Gastroesophageal sphincter (tissue), 4 donors: ENCODE results near the gene ZC3H15. TPM values are rescaled to one million over a fixed set of nuclear protein-coding genes. Genes with fewer than 3 reads are reported as not detected.
A peak's percentile ranks its signal among the peaks of the same experiment; 100 is the strongest.
"Not testable (repeated sequence)": the region's sequence is repeated elsewhere in the genome, so short reads cannot be mapped to it uniquely, and the experiment has no call there.

ENCODE experiments used
- ATAC-seq: fragments of 150-250 bp; one replicate; pipeline ENCODE4 v1.9.1; 2016; ENCODE audit warnings: mild to moderate bottlenecking, moderate library complexity
- H3K27ac ChIP-seq, 4 donors: fragments of 200-600 bp; sonication (generic) in 3 of 4; 1 replicate in 3 of 4; 2 replicates in 1 of 4; pipeline ENCODE4 v1.5.1; 2016 to 2019
- H3K27me3 ChIP-seq: fragments of 200-600 bp; sonication (generic); one replicate; pipeline ENCODE4 v1.5.1; 2019
- H3K36me3 ChIP-seq, 2 donors: fragments of 200-600 bp; sonication (generic); one replicate each; pipeline ENCODE4 v1.5.1; 2019; ENCODE audit warnings: control low read depth in 1 of 2
- H3K4me1 ChIP-seq, 3 donors: fragments of 200-600 bp; sonication (generic); 1 replicate in 2 of 3; 2 replicates in 1 of 3; pipeline ENCODE4 v1.5.1; 2016 to 2019; ENCODE audit warnings: control low read depth in 2 of 3
- H3K4me3 ChIP-seq, 2 donors: fragments of 200-600 bp; sonication (generic); one replicate each; pipeline ENCODE4 v1.5.1; 2019; ENCODE audit warnings: mild to moderate bottlenecking in 1 of 2, moderate library complexity in 1 of 2
- H3K9me3 ChIP-seq, 3 donors: fragments of 200-600 bp; sonication (generic); one replicate each; pipeline ENCODE4 v1.5.1; 2017 to 2019; ENCODE audit warnings: control low read depth in 2 of 3
- EP300 ChIP-seq: sonication (generic); formaldehyde crosslinking; IDR thresholded peaks from one replicate; pipeline ENCODE4 v1.6.1; 2017; ENCODE audit warnings: antibody characterized with exemption, mild to moderate bottlenecking
- POLR2A ChIP-seq, 2 donors: fragments of 450-650 bp; IDR thresholded peaks; one replicate each; pipeline ENCODE4 v1.6.1; 2017; ENCODE audit warnings: antibody characterized with exemption in 2 of 2, mild to moderate bottlenecking in 2 of 2, moderate library complexity in 1 of 2
- POLR2AphosphoS5 ChIP-seq: sonication (generic); formaldehyde crosslinking; IDR thresholded peaks from one replicate; pipeline ENCODE4 v1.6.1; 2017; ENCODE audit warnings: antibody characterized with exemption
- WGBS, 2 donors: methylation state at CpG; one replicate each; pipeline ENCODE4 v1.1.5; 2018; ENCODE audit warnings: low coverage in 1 of 2; 5-methylcytosine and 5-hydroxymethylcytosine counted together
- total RNA-seq, 4 donors: library from RNA; depleted of rRNA; stranded (reverse); fragments of >200 nt; gene quantifications; one replicate each; pipeline ENCODE4 v1.1.0, GENCODE V29; 2016
- TF ChIP-seq, protein P1 (sequence below), 4 experiments: fragments of 200-600 bp in 2 of 4; fragments of 450-650 bp in 2 of 4; sonication (generic) in 1 of 4; IDR thresholded peaks; one replicate each; pipeline ENCODE4 v1.5.1; 2017 to 2019; ENCODE audit warnings: antibody characterized with exemption in 4 of 4, mild to moderate bottlenecking in 2 of 4, moderate library complexity in 2 of 4

The ZC3H15 gene
- total RNA-seq, 4 donors from 2014 or later, result 46.3 to 74.6 (median 67.4) TPM

DNA sequence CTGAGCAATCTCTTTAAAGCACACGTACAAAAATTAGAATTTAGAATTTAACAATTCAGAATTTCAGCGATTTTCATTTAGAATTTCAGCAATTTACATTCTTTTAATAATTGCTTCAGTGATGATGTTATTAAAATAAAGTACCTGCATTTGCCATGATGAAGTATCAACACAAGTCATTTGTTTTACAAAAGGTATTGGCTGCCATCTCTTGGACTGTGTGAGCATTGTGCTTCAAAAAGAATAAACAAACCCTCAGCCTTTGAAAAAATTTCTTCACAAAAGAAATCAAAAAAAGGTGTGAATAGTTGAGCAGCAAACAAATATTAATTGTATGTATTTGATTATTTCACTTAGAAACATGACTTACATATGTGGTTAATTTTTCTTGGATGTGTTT lies 27.1 kb upstream of the ZC3H15 start:
- Histone ChIP-seq H3K27ac (no peak overlapping the region), H3K9me3 (no peaks in the 10 kb centered on the region), H3K27me3 (no peaks in the 10 kb centered on the region), H3K4me1 (no peaks in the 10 kb centered on the region), H3K4me3 (no peak overlapping the region), H3K36me3 (peaks cover 0 to 24% of the 10 kb centered on the region in 2 donors)
- no peak for ATAC-seq
- 71 to 75% methylated on average over 2 of the region's 2 CpGs for WGBS, 2 donors
- TF ChIP-seq POLR2A (IDR thresholded peaks at IDR 0.05) (no peak), EP300 (no peak), POLR2AphosphoS5 (no peak)
- TF ChIP-seq, protein P1, sequence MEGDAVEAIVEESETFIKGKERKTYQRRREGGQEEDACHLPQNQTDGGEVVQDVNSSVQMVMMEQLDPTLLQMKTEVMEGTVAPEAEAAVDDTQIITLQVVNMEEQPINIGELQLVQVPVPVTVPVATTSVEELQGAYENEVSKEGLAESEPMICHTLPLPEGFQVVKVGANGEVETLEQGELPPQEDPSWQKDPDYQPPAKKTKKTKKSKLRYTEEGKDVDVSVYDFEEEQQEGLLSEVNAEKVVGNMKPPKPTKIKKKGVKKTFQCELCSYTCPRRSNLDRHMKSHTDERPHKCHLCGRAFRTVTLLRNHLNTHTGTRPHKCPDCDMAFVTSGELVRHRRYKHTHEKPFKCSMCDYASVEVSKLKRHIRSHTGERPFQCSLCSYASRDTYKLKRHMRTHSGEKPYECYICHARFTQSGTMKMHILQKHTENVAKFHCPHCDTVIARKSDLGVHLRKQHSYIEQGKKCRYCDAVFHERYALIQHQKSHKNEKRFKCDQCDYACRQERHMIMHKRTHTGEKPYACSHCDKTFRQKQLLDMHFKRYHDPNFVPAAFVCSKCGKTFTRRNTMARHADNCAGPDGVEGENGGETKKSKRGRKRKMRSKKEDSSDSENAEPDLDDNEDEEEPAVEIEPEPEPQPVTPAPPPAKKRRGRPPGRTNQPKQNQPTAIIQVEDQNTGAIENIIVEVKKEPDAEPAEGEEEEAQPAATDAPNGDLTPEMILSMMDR (IDR thresholded peaks at IDR 0.05), result no peak

DNA sequence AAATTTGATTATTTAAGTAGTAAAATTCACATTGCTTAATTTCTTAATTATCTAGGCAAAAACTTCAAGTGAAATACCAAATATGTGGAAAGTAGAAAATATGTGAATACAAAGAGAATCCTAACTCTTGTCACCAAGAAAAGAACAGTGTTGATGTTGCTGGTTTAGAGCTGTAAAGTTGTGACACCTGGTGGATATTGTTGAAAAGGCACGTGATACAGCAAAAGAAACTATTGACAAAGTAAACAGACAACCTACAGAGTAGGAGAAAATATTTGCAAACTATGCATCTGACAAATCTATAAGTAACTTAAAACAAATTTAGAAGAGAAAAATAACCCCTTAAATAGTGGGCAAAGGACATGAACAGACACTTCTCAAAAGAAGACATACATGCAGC lies 25.6 kb upstream of the ZC3H15 start:
- no peaks in the 10 kb centered on the region for H3K27me3 ChIP-seq
- WGBS, 2 donors, result 31% methylated on average over 1 of the region's 1 CpG; no CpG with 5 or more reads in 1 of the 2 donors
- peaks cover 0 to 10% of the 10 kb centered on the region in 2 donors for H3K36me3 ChIP-seq
- no peak for ATAC-seq
- no peak overlapping the region for H3K4me3 ChIP-seq
- no peak overlapping the region for H3K27ac ChIP-seq
- TF ChIP-seq EP300, result no peak
- TF ChIP-seq, protein P1 (IDR thresholded peaks at IDR 0.05), result peak in 2 of 4 experiments; percentile 38 to 40
- TF ChIP-seq POLR2AphosphoS5, result no peak
- no peak for TF ChIP-seq POLR2A (IDR thresholded peaks at IDR 0.05)
- H3K4me1 ChIP-seq, result no peaks in the 10 kb centered on the region
- H3K9me3 ChIP-seq, result no peaks in the 10 kb centered on the region

DNA sequence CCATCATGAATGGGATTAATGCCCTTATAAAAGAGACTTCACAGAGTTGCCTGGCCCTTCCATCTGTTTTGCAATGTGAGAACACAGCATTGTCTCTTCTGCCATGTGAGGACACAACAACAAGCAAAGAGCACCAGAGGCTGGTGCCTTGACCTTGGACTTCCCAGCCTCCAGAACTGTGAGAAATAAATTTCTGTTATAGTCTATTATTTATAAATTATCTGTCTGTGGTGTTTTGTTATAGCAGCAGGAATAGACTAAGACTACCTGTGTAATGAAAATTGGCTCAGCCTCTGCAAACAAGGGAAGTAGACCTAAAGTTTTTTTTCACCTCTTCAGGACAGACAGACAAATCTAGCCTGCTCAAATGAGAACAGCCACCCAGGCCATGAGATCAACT lies 19.3 kb upstream of the ZC3H15 start:
- TF ChIP-seq POLR2AphosphoS5 (no peak), POLR2A (IDR thresholded peaks at IDR 0.05) (no peak), EP300 (no peak)
- TF ChIP-seq, protein P1 (IDR thresholded peaks at IDR 0.05), result no peak
- no peaks in the 10 kb centered on the region for H3K36me3 ChIP-seq
- H3K27me3 ChIP-seq, result no peaks in the 10 kb centered on the region
- no peak for ATAC-seq
- no peak overlapping the region for H3K4me3 ChIP-seq
- H3K4me1 ChIP-seq, result no peaks in the 10 kb centered on the region
- H3K27ac ChIP-seq, result no peak overlapping the region
- H3K9me3 ChIP-seq, result peaks cover 0 to 15% (median 0%) of the 10 kb centered on the region in 3 donors

DNA sequence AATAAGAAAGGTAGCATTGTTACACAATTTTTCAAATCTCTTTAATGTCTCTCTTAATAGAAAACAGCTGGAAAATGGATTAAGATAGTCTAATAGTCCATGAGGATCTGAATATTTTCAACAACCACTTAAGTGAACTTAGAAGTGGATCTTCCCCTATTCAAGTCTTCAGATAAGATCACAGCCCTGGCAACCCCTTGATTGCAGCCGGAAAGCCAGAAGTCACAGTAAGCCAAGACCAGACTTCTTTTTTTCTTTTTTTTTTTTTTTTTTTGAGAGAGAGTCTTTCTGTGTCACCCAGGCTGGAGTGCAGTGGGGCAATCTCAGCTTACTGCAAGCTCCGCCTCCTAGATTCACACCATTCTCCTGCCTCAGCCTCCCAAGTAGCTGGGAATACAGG lies 18.6 kb upstream of the ZC3H15 start:
- Histone ChIP-seq H3K27me3 (no peaks in the 10 kb centered on the region), H3K4me1 (no peaks in the 10 kb centered on the region), H3K4me3 (no peak overlapping the region), H3K36me3 (no peaks in the 10 kb centered on the region), H3K9me3 (peaks cover 0 to 15% (median 0%) of the 10 kb centered on the region in 3 donors), H3K27ac (no peak overlapping the region)
- 80 to 86% methylated on average over 1 of the region's 2 CpGs for WGBS, 2 donors
- no peak for TF ChIP-seq POLR2A (IDR thresholded peaks at IDR 0.05)
- TF ChIP-seq, protein P1 (IDR thresholded peaks at IDR 0.05), result no peak
- TF ChIP-seq EP300, result no peak
- TF ChIP-seq POLR2AphosphoS5, result no peak
- no peak for ATAC-seq

DNA sequence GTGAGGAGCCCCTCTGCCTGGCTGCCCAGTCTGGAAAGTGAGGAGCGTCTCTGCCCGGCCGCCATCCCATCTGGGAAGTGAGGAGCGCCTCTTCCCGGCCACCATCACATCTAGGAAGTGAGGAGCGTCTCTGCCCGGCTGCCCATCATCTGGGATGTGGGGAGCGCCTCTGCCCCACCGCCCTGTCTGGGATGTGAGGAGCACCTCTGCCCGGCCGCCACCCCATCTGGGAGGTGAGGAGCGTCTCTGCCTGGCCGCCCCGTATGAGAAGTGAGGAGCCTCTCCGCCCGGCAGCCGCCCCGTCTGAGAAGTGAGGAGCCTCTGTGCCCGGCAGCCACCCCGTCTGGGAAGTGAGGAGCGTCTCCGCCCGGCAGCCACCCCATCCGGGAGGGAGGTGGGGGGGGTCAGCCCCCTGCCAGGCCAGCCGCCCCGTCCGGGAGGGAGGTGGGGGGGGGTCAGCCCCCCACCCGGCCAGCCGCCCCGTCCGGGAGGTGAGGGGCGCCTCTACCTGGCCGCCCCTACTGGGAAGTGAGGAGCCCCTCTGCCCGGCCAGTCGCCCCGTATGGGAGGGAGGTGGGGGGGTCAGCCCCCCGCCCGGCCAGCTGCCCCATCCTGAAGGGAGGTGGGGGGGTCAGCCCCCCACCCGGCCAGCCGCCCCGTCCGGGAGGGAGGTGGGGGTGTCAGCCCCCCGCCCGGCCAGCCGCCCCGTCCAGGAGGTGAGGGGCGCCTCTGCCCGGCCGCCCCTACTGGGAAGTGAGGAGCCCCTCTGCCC lies 13.2 kb upstream of the ZC3H15 start:
- ATAC-seq, H3K36me3 ChIP-seq: not testable (repeated sequence)

DNA sequence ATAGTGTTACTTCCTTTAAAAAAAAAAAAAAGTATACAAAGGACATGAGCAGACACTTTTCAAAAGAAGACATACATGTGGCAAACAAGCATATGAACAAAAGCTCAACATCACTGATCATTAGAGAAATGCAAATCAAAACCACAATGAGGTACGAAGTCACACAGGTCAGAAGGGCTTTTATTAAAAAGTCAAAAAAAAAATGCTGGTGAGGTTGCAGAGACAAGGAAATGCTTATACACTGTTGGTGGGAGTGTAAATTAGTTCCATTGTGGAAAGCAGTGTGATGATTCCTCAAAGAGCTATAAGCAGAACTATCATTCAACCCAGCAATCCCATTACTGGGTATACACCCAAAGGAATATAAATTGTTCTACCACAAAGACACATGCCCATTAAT lies 11.8 kb upstream of the ZC3H15 start:
- not testable (repeated sequence) for ATAC-seq, H3K4me1 ChIP-seq, H3K36me3 ChIP-seq, H3K9me3 ChIP-seq, H3K4me3 ChIP-seq, H3K27ac ChIP-seq, H3K27me3 ChIP-seq
- WGBS, 2 donors, result 89 to 100% methylated on average over 1 of the region's 1 CpG

More for the DNA sequence above, 13.2 kb upstream of the ZC3H15 start:
- not testable (repeated sequence) for H3K4me1 ChIP-seq, H3K9me3 ChIP-seq, H3K27me3 ChIP-seq, H3K4me3 ChIP-seq, H3K27ac ChIP-seq
- no CpG with 5 or more reads among the region's 49 CpGs for WGBS, 2 donors
